ENCODE data around the gene NUP210L. TPM values are rescaled to one million over a fixed set of nuclear protein-coding genes. Genes with fewer than 3 reads are reported as not detected.

NUP210L gene
- total and polyA plus RNA-seq, 2 of the 13 experiments (the other 11 are each of a cell fraction or from before 2014, with no cell fraction given) = not detected

- CTCF ChIA-PET (ENCODE audit: low intra/inter-chr PET ratio, low total read pairs) = interaction anchor here (0.8 kb wide), 1 partner anchor 9 kb away, joined by 3 read pairs; no protein-coding TSS in a partner anchor
- intact Hi-C loops (cut with micrococcal nuclease; ENCODE audit: unreplicated experiment) = loop anchor here (5.0 kb wide), 1 partner anchor 35 kb away; the partner anchor contains the start of gene GATAD2B
- FAIRE-seq = no peak
- BruUV-seq (replicated peaks) = no TSS peak
- Histone ChIP-seq H4K20me1 (ENCODE audit: insufficient read depth, low read length) (peaks cover 7% of the 10 kb centered on the region; the same call in 1 of the 2 replicates), H3K79me2 (ENCODE audit: insufficient read depth, low read length) (peaks cover 55% of the 10 kb centered on the region), H3K27ac (ENCODE audit: extremely low read length, insufficient read depth, low read length) (peak overlapping the region; percentile 75), H3K9ac (ENCODE audit: insufficient read depth, low read depth, low read length) (peak overlapping the region; percentile 85), H3K4me3 (replicated peaks in 1 of 3; ENCODE audit: insufficient read depth in 1 of 3, low read depth in 2 of 3, low read length in 3 of 3) (peak overlapping the region; percentile 89 to 99 (median 92)), H3K27me3 (ENCODE audit: control insufficient read depth in 1 of 2, insufficient read depth in 2 of 2, low read length in 2 of 2) (peaks cover 0 to 7% of the 10 kb centered on the region in 2 experiments; a peak in 1 of 5 replicates), H3K36me3 (replicated peaks in 1 of 2; ENCODE audit: control insufficient read depth in 1 of 2, insufficient read depth in 2 of 2, low read length in 2 of 2) (peaks cover 0 to 17% of the 10 kb centered on the region in 2 experiments; a peak in 4 of 5 replicates), H2AFZ (ENCODE audit: low read length) (no peak overlapping the region), H3K4me1 (ENCODE audit: insufficient read depth, low read length) (peaks cover 70% of the 10 kb centered on the region), H3K4me2 (ENCODE audit: low read depth, low read length) (peak overlapping the region; percentile 89), H3K9me3 (ENCODE audit: low read length) (no peaks in the 10 kb centered on the region)
- in situ Hi-C loops (cut with HindIII; ENCODE audit: extremely low pct_ligation_motif_present, low pct_unique_long_range_greater_than_20kb) = no loop called here
- under 1% methylated on average over 12 of the region's 13 CpGs for WGBS (ENCODE audit: low lambda C conversion rate)
- no peak for DNase-seq (ENCODE audit: low spot score)
- POLR2A ChIA-PET = interaction anchor here (1.0 to 7.0 kb wide), 6 partner anchors 9 to 33 kb away, joined by 3 to 89 read pairs (median 14); partner anchors contain the start of genes CREB3L4, DENND4B, JTB and RAB13
- peak; percentile 19 for ATAC-seq
- TF ChIP-seq CBFB (CRISPR knock-in tag; IDR thresholded peaks at IDR 0.05) (peak; percentile 8; the same call in 1 of the 2 replicates), XRCC5 (optimal IDR thresholded peaks at IDR 0.05; ENCODE audit: low read length) (no peak), MIXL1 (CRISPR knock-in tag; IDR thresholded peaks at IDR 0.05) (no peak), SNAPC2 (CRISPR knock-in tag; IDR thresholded peaks at IDR 0.05) (no peak), ZNF280B (CRISPR knock-in tag; IDR thresholded peaks at IDR 0.05; ENCODE audit: borderline replicate concordance) (no peak), ZNF563 (CRISPR knock-in tag; IDR thresholded peaks at IDR 0.05) (no peak), CENPBD1 (CRISPR knock-in tag; IDR thresholded peaks at IDR 0.05; ENCODE audit: borderline replicate concordance, low read depth) (no peak), ZNF251 (CRISPR knock-in tag; IDR thresholded peaks at IDR 0.05) (no peak), ZNF34 (CRISPR knock-in tag; IDR thresholded peaks at IDR 0.05; ENCODE audit: borderline replicate concordance) (no peak), AKAP8 (CRISPR knock-in tag; IDR thresholded peaks at IDR 0.05) (no peak), ZNF101 (CRISPR knock-in tag; IDR thresholded peaks at IDR 0.05; ENCODE audit: borderline replicate concordance, low read depth) (no peak), PRPF4 (IDR thresholded peaks at IDR 0.05; ENCODE audit: low read depth, low read length, poor library complexity, severe bottlenecking) (no peak), SETDB1 (CRISPR knock-in tag; IDR thresholded peaks at IDR 0.05; ENCODE audit: borderline replicate concordance) (0 out of 2 replicates have a peak, but pooled peaks have one; percentile 12), MTA3 (CRISPR knock-in tag; IDR thresholded peaks at IDR 0.05) (no peak), E2F5 (CRISPR knock-in tag; conservative IDR thresholded peaks at IDR 0.05) (no peak)
- TF ChIP-seq, protein P1, sequence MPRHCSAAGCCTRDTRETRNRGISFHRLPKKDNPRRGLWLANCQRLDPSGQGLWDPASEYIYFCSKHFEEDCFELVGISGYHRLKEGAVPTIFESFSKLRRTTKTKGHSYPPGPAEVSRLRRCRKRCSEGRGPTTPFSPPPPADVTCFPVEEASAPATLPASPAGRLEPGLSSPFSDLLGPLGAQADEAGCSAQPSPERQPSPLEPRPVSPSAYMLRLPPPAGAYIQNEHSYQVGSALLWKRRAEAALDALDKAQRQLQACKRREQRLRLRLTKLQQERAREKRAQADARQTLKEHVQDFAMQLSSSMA (CRISPR knock-in tag; IDR thresholded peaks at IDR 0.05) = no peak
- TF ChIP-seq, protein P2, sequence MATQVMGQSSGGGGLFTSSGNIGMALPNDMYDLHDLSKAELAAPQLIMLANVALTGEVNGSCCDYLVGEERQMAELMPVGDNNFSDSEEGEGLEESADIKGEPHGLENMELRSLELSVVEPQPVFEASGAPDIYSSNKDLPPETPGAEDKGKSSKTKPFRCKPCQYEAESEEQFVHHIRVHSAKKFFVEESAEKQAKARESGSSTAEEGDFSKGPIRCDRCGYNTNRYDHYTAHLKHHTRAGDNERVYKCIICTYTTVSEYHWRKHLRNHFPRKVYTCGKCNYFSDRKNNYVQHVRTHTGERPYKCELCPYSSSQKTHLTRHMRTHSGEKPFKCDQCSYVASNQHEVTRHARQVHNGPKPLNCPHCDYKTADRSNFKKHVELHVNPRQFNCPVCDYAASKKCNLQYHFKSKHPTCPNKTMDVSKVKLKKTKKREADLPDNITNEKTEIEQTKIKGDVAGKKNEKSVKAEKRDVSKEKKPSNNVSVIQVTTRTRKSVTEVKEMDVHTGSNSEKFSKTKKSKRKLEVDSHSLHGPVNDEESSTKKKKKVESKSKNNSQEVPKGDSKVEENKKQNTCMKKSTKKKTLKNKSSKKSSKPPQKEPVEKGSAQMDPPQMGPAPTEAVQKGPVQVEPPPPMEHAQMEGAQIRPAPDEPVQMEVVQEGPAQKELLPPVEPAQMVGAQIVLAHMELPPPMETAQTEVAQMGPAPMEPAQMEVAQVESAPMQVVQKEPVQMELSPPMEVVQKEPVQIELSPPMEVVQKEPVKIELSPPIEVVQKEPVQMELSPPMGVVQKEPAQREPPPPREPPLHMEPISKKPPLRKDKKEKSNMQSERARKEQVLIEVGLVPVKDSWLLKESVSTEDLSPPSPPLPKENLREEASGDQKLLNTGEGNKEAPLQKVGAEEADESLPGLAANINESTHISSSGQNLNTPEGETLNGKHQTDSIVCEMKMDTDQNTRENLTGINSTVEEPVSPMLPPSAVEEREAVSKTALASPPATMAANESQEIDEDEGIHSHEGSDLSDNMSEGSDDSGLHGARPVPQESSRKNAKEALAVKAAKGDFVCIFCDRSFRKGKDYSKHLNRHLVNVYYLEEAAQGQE (IDR thresholded peaks at IDR 0.05; ENCODE audit: borderline replicate concordance in 1 of 2, low read depth in 1 of 2, low read length in 2 of 2) = no peak
Measured at GRCh38 chr1:153957744-153958110, 197.1 kb downstream of the NUP210L start.

Measured in HepG2 (cell line).